ENCODE measurements around the gene DCUN1D2. TPM values are rescaled to one million over a fixed set of nuclear protein-coding genes. Genes with fewer than 3 reads are reported as not detected.
A peak's percentile ranks its signal among the peaks of the same experiment; 100 is the strongest.

DCUN1D2 gene
- total RNA-seq (2013; cell fraction: nucleolus; rRNA removed) = 60.4 and 60.5 TPM in 2 replicates
- total RNA-seq (2014; rRNA removed) (12.3 and 13.6 TPM in 2 replicates), total RNA-seq (2014; rRNA removed; fragmentation: Illumina TruSeq; extraction: Trizol) (8.6 and 11.0 TPM in 2 replicates), total RNA-seq (2021) (10.6 and 23.6 TPM in 2 replicates), polyA plus RNA-seq (2011; rRNA removed) (7.7 and 9.9 TPM in 2 replicates), polyA plus RNA-seq (2014; fragmentation: Illumina TruSeq; extraction: Trizol) (13.7 and 14.7 TPM in 2 replicates), polyA plus RNA-seq (2014; fragmentation: Nextera tagmentation; extraction: Ambion mirVana) (1 to 10 TPM; 2.5 to 3.0 TPM), polyA plus RNA-seq (2014; rRNA removed) (15.7 and 18.6 TPM in 2 replicates), polyA plus RNA-seq (2016; fragmentation: Nextera tagmentation; extraction: Ambion mirVana) (1 to 10 TPM; 6.1 to 6.2 TPM), polyA minus RNA-seq (2011; rRNA and poly(A)+ RNA removed) (7.8 and 8.9 TPM in 2 replicates), Bru-seq, nascent RNA (percentile 80 among the genes with signal in this experiment), BruChase-seq, experiment 1, labeled RNA remaining after a 6-hour chase (percentile 89 among the genes with signal in this experiment), BruChase-seq, experiment 2, labeled RNA remaining after a 2-hour chase (percentile 91 among the genes with signal in this experiment)
- polyA plus RNA-seq (2011; ENCODE audit: low read depth) = 10.5 TPM
- 6.8 and 7.3 TPM in 2 replicates for polyA plus RNA-seq (2011; cell fraction: cytosol; rRNA removed)
- polyA plus RNA-seq (2011; cell fraction: nucleus; rRNA removed) = 17.9 and 28.0 TPM in 2 replicates
- 8.3 and 9.6 TPM in 2 replicates for polyA plus RNA-seq (2012)
- 2.4 TPM in 2 replicates for polyA minus RNA-seq (2011; cell fraction: cytosol; rRNA and poly(A)+ RNA removed)
- 5.7 and 15.1 TPM in 2 replicates for polyA minus RNA-seq (2011; cell fraction: nucleus; rRNA and poly(A)+ RNA removed)
- long read RNA-seq, experiment 1, partial matches to known transcripts = 0 of 1 reads
- long read RNA-seq, experiment 1, other reads (novel, unspliced or antisense) = 1 of 1 reads
- long read RNA-seq, experiment 2, partial matches to known transcripts = 1 of 5 reads
- long read RNA-seq, experiment 2, other reads (novel, unspliced or antisense) = 4 of 5 reads

DNA sequence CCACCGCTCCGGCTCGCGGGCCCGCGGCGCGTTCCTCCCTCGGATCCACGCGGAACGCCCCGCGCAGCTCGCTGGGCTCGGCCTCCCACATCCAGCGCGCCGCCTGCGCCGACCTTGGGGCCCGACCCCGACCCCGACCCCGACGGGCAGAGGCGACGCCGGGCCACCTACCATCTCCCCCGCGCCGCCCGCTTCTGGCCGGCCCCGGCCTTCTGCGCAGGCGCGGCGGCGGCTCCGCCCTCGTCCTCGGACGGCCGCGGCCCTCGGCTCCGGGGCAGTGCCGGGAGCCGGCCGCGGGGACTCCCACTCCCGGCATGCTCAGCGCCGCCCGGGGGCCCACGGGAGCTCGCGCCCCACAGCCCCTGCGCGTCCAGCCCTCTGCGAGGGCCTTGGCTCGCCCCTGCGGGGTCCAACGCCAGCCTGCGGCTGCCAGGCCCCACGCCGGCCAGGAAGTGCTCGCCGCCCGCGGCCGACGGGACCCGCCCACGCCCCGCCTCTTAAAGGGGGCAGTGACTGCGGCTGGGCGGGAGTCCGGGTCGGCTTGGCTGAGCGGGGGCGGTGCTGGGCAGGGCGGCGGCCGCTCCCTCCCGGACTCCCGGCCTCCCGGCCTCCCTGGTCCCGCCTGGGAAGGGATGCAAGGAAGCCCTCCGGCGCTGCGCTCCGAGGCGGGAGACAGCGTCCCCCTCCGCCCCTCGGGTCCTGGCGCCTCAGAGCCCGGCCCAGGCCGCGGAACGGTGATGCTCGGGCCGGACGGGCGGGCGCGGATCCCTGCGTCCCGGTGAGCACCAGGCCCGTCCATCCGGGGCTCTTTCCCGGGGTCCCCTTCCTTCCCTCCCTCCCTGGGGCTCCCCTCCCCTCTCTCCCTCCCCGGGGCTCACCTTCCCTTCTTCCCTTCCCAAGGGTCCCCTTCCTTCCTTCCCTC, at the start of gene DCUN1D2:
Gene DCUN1D2, minus strand, starts transcription at position 216 of the 922 bp plus-strand sequence. Its CDS starts 42 bp downstream, at position 174.
- Histone ChIP-seq H3K27ac (ENCODE audit: control insufficient read depth, insufficient read depth) (peak within 1 kb of the TSS; percentile 72), H3K9me3 (replicated peaks; ENCODE audit: control insufficient read depth, insufficient read depth, low read length) (no peaks in the 10 kb centered on the region), H3K79me2 (ENCODE audit: control insufficient read depth, insufficient read depth, low read length) (peaks cover 75% of the 10 kb centered on the region), H3K4me1 (ENCODE audit: control insufficient read depth, insufficient read depth, low read length) (peaks cover 28% of the 10 kb centered on the region), H3K27me3 (replicated peaks in 1 of 2; ENCODE audit: control insufficient read depth in 2 of 2, insufficient read depth in 2 of 2, low read length in 1 of 2) (no peaks in the 10 kb centered on the region), H2AFZ (ENCODE audit: control insufficient read depth, low read depth, low read length) (peak within 1 kb of the TSS; percentile 81), H4K20me1 (ENCODE audit: control insufficient read depth, insufficient read depth) (no peaks in the 10 kb centered on the region), H3K9ac (ENCODE audit: control insufficient read depth, insufficient read depth, low read length) (peak within 1 kb of the TSS; percentile 75), H3K36me3 (ENCODE audit: control insufficient read depth in 2 of 2, insufficient read depth in 2 of 2, low read length in 1 of 2) (peaks cover 3 to 9% of the 10 kb centered on the region in 2 experiments; a peak in 3 of 4 replicates), H3K4me3 (peak within 1 kb of the TSS; percentile 68), H3K4me2 (ENCODE audit: control insufficient read depth, insufficient read depth) (peak within 1 kb of the TSS; percentile 87)
- RAD21 ChIA-PET (ENCODE audit: unreplicated experiment) = interaction anchor here (1.6 kb wide), 1 partner anchor 72 kb away, joined by 5 read pairs; no protein-coding TSS in a partner anchor
- SMC1A ChIA-PET (ENCODE audit: uncharacterized antibody, unreplicated experiment) = no interaction called here
- peak; percentile 66 for FAIRE-seq
- POLR2A ChIA-PET = interaction anchor here (0.6 kb wide), 1 partner anchor 10 kb away, joined by 7 read pairs; no protein-coding TSS in a partner anchor
- peak; percentile 55 for DNase-seq (ENCODE audit: low read depth, low spot score)
- WGBS (ENCODE audit: insufficient coverage, insufficient replicate concordance, low lambda C conversion rate, missing lambda C conversion rate) = under 1% methylated on average over 70 of the region's 115 CpGs
- ATAC-seq = peak; percentile 88
- CTCF ChIA-PET = interaction anchor here (1.1 kb wide), 1 partner anchor 72 kb away, joined by 3 read pairs; no protein-coding TSS in a partner anchor
- no TSS peak for BruUV-seq (replicated peaks)
- in situ Hi-C loops (cut with MboI) (no loop called here), intact Hi-C loops (cut with micrococcal nuclease; ENCODE audit: unreplicated experiment) (loop anchor here (5.0 kb wide), 2 partner anchors 97 to 193 kb away; partner anchors contain the start of gene LAMP1)
- TF ChIP-seq, protein P1, sequence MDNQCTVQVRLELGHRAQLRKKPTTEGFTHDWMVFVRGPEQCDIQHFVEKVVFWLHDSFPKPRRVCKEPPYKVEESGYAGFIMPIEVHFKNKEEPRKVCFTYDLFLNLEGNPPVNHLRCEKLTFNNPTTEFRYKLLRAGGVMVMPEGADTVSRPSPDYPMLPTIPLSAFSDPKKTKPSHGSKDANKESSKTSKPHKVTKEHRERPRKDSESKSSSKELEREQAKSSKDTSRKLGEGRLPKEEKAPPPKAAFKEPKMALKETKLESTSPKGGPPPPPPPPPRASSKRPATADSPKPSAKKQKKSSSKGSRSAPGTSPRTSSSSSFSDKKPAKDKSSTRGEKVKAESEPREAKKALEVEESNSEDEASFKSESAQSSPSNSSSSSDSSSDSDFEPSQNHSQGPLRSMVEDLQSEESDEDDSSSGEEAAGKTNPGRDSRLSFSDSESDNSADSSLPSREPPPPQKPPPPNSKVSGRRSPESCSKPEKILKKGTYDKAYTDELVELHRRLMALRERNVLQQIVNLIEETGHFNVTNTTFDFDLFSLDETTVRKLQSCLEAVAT (IDR thresholded peaks at IDR 0.05) = no peak
- TF ChIP-seq, protein P2, sequence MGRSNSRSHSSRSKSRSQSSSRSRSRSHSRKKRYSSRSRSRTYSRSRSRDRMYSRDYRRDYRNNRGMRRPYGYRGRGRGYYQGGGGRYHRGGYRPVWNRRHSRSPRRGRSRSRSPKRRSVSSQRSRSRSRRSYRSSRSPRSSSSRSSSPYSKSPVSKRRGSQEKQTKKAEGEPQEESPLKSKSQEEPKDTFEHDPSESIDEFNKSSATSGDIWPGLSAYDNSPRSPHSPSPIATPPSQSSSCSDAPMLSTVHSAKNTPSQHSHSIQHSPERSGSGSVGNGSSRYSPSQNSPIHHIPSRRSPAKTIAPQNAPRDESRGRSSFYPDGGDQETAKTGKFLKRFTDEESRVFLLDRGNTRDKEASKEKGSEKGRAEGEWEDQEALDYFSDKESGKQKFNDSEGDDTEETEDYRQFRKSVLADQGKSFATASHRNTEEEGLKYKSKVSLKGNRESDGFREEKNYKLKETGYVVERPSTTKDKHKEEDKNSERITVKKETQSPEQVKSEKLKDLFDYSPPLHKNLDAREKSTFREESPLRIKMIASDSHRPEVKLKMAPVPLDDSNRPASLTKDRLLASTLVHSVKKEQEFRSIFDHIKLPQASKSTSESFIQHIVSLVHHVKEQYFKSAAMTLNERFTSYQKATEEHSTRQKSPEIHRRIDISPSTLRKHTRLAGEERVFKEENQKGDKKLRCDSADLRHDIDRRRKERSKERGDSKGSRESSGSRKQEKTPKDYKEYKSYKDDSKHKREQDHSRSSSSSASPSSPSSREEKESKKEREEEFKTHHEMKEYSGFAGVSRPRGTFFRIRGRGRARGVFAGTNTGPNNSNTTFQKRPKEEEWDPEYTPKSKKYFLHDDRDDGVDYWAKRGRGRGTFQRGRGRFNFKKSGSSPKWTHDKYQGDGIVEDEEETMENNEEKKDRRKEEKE (IDR thresholded peaks at IDR 0.05) = 0 out of 2 replicates have a peak, but pooled peaks have one; percentile 61
- TF ChIP-seq, protein P3, sequence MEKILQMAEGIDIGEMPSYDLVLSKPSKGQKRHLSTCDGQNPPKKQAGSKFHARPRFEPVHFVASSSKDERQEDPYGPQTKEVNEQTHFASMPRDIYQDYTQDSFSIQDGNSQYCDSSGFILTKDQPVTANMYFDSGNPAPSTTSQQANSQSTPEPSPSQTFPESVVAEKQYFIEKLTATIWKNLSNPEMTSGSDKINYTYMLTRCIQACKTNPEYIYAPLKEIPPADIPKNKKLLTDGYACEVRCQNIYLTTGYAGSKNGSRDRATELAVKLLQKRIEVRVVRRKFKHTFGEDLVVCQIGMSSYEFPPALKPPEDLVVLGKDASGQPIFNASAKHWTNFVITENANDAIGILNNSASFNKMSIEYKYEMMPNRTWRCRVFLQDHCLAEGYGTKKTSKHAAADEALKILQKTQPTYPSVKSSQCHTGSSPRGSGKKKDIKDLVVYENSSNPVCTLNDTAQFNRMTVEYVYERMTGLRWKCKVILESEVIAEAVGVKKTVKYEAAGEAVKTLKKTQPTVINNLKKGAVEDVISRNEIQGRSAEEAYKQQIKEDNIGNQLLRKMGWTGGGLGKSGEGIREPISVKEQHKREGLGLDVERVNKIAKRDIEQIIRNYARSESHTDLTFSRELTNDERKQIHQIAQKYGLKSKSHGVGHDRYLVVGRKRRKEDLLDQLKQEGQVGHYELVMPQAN (conservative IDR thresholded peaks at IDR 0.05) = peak; percentile 80; the same call in 1 of the 2 replicates
- no peak for TF ChIP-seq SUPT20H (IDR thresholded peaks at IDR 0.05; ENCODE audit: borderline replicate concordance, control insufficient read depth, low read depth, low read length)
- no peak for TF ChIP-seq SIN3A (IDR thresholded peaks at IDR 0.05; ENCODE audit: low read depth, low read length)
- TF ChIP-seq RAD51 (IDR thresholded peaks at IDR 0.05) = no peak
- TF ChIP-seq ZNF384 (IDR thresholded peaks at IDR 0.05; ENCODE audit: borderline replicate concordance, low read depth, low read length) = no peak
- TF ChIP-seq IKZF1 (conservative IDR thresholded peaks at IDR 0.05) = peak; percentile 98
- no peak for TF ChIP-seq GABPA (IDR thresholded peaks at IDR 0.05; ENCODE audit: low read depth)
- TF ChIP-seq RBBP5 (conservative IDR thresholded peaks at IDR 0.05) = no peak
- no peak for TF ChIP-seq MTA2 (IDR thresholded peaks at IDR 0.05; ENCODE audit: low read depth)
